MG63 (cell line): ENCODE measurements around the gene EPYC. TPM values are rescaled to one million over a fixed set of nuclear protein-coding genes. Genes with fewer than 3 reads are reported as not detected.

Experiments
- DNase-seq: peaks from one replicate; pipeline ENCODE4 v3.0.0-alpha.2; 2020
- H3K27me3 ChIP-seq: fragments of 250-450 bp; sonication (Bioruptor Pico); 2 replicates; pipeline ENCODE4 v1.5.1; 2020; ENCODE audit warnings: mild to moderate bottlenecking, moderate library complexity
- H3K36me3 ChIP-seq: fragments of 250-450 bp; sonication (Bioruptor Pico); 2 replicates; pipeline ENCODE4 v1.5.1; 2020; ENCODE audit warnings: mild to moderate bottlenecking, moderate library complexity
- H3K4me3 ChIP-seq: fragments of 250-450 bp; sonication (Bioruptor Pico); 2 replicates; pipeline ENCODE4 v1.5.1; 2020; ENCODE audit warnings: mild to moderate bottlenecking, moderate library complexity
- H3K9me3 ChIP-seq: fragments of 250-450 bp; sonication (Bioruptor Pico); 2 replicates; pipeline ENCODE4 v1.5.1; 2020; ENCODE audit warnings: mild to moderate bottlenecking, moderate library complexity
- total RNA-seq: library from RNA; depleted of rRNA; stranded (reverse); fragments of >200 nt; shearing (Covaris generic); gene quantifications from 2 replicates; pipeline ENCODE4 v1.2.3, GENCODE V29; 2014; ENCODE audit warnings: low replicate concordance; rRNA removed

EPYC gene
- total RNA-seq = not detected in 2 replicates

- Histone ChIP-seq H3K4me3 (no peak within 1 kb of the TSS), H3K36me3 (no peaks in the 10 kb centered on the region), H3K27me3 (no peaks in the 10 kb centered on the region), H3K9me3 (no peaks in the 10 kb centered on the region)
- DNase-seq = no peak
Measured at GRCh38 chr12:91004872-91005271, at the start of gene EPYC. Gene EPYC (minus strand): TSS chr12:91004972. CDS start chr12:91002565, 2,407 bp downstream.

- DNase-seq = peak; percentile 45
- no peaks in the 10 kb centered on the region for H3K27me3 ChIP-seq
- H3K4me3 ChIP-seq = no peak overlapping the region
- no peaks in the 10 kb centered on the region for H3K9me3 ChIP-seq
- H3K36me3 ChIP-seq = no peaks in the 10 kb centered on the region
Measured at GRCh38 chr12:91053951-91054715, 49.4 kb upstream of the EPYC start.

GRCh38 chr12:91052026-91052425 is 47.3 kb upstream of the EPYC start:
- Histone ChIP-seq H3K36me3 (no peaks in the 10 kb centered on the region), H3K27me3 (no peaks in the 10 kb centered on the region), H3K9me3 (no peaks in the 10 kb centered on the region), H3K4me3 (no peak overlapping the region)
- no peak for DNase-seq

GRCh38 chr12:91044586-91044985 is 39.8 kb upstream of the EPYC start:
- no peak overlapping the region for H3K4me3 ChIP-seq
- no peaks in the 10 kb centered on the region for H3K36me3 ChIP-seq
- H3K27me3 ChIP-seq = no peaks in the 10 kb centered on the region
- DNase-seq = no peak
- no peaks in the 10 kb centered on the region for H3K9me3 ChIP-seq

- no peaks in the 10 kb centered on the region for H3K36me3 ChIP-seq
- no peak overlapping the region for H3K4me3 ChIP-seq
- H3K27me3 ChIP-seq = no peaks in the 10 kb centered on the region
- no peak for DNase-seq
- no peaks in the 10 kb centered on the region for H3K9me3 ChIP-seq
Measured at GRCh38 chr12:91043408-91043807, 38.6 kb upstream of the EPYC start.

- no peak for DNase-seq
- H3K4me3 ChIP-seq = no peak overlapping the region
- H3K9me3 ChIP-seq = no peaks in the 10 kb centered on the region
- H3K27me3 ChIP-seq = no peaks in the 10 kb centered on the region
- no peaks in the 10 kb centered on the region for H3K36me3 ChIP-seq
Measured at GRCh38 chr12:91040096-91040755, 35.5 kb upstream of the EPYC start.

- no peaks in the 10 kb centered on the region for H3K36me3 ChIP-seq
- H3K27me3 ChIP-seq = no peaks in the 10 kb centered on the region
- DNase-seq = no peak
- H3K9me3 ChIP-seq = no peaks in the 10 kb centered on the region
- no peak overlapping the region for H3K4me3 ChIP-seq
Measured at GRCh38 chr12:91037276-91037675, 32.5 kb upstream of the EPYC start.

GRCh38 chr12:91033251-91033650 is 28.5 kb upstream of the EPYC start:
- no peak for DNase-seq
- H3K4me3 ChIP-seq = no peak overlapping the region
- no peaks in the 10 kb centered on the region for H3K36me3 ChIP-seq
- no peaks in the 10 kb centered on the region for H3K27me3 ChIP-seq
- no peaks in the 10 kb centered on the region for H3K9me3 ChIP-seq

- Histone ChIP-seq H3K36me3 (no peaks in the 10 kb centered on the region), H3K4me3 (no peak overlapping the region), H3K9me3 (no peaks in the 10 kb centered on the region; the same call in 1 of the 2 replicates), H3K27me3 (no peaks in the 10 kb centered on the region)
- DNase-seq = no peak
Measured at GRCh38 chr12:91023326-91024004, 18.7 kb upstream of the EPYC start.

GRCh38 chr12:91021076-91021475 is 16.3 kb upstream of the EPYC start:
- H3K9me3 ChIP-seq = no peaks in the 10 kb centered on the region; the same call in 1 of the 2 replicates
- no peak overlapping the region for H3K4me3 ChIP-seq
- H3K36me3 ChIP-seq = no peaks in the 10 kb centered on the region
- H3K27me3 ChIP-seq = no peaks in the 10 kb centered on the region
- DNase-seq = no peak

GRCh38 chr12:91019455-91019854 is 14.7 kb upstream of the EPYC start:
- no peak for DNase-seq
- Histone ChIP-seq H3K9me3 (no peaks in the 10 kb centered on the region; the same call in 1 of the 2 replicates), H3K4me3 (no peak overlapping the region), H3K36me3 (no peaks in the 10 kb centered on the region), H3K27me3 (no peaks in the 10 kb centered on the region)

GRCh38 chr12:91017511-91018263 is 12.9 kb upstream of the EPYC start:
- no peaks in the 10 kb centered on the region for H3K27me3 ChIP-seq

GRCh38 chr12:91017043-91017442 is 12.3 kb upstream of the EPYC start:
- H3K9me3 ChIP-seq = no peaks in the 10 kb centered on the region; the same call in 1 of the 2 replicates
- H3K27me3 ChIP-seq = no peaks in the 10 kb centered on the region
- no peak for DNase-seq
- no peaks in the 10 kb centered on the region for H3K36me3 ChIP-seq
- no peak overlapping the region for H3K4me3 ChIP-seq

More at GRCh38 chr12:91017511-91018263, 12.9 kb upstream of the EPYC start:
- Histone ChIP-seq H3K4me3 (no peak overlapping the region), H3K9me3 (no peaks in the 10 kb centered on the region; the same call in 1 of the 2 replicates), H3K36me3 (no peaks in the 10 kb centered on the region)
- DNase-seq = no peak

- Histone ChIP-seq H3K27me3 (no peaks in the 10 kb centered on the region), H3K36me3 (no peaks in the 10 kb centered on the region), H3K4me3 (no peak overlapping the region), H3K9me3 (no peaks in the 10 kb centered on the region)
- DNase-seq = peak; percentile 3
Measured at GRCh38 chr12:91009319-91009950, 4.7 kb upstream of the EPYC start.

- DNase-seq = no peak
- Histone ChIP-seq H3K36me3 (no peaks in the 10 kb centered on the region), H3K27me3 (no peaks in the 10 kb centered on the region), H3K4me3 (no peak overlapping the region), H3K9me3 (no peaks in the 10 kb centered on the region)
Measured at GRCh38 chr12:91007531-91008290, 2.9 kb upstream of the EPYC start.

GRCh38 chr12:91003737-91004136 is 1.0 kb downstream of the EPYC start:
- Histone ChIP-seq H3K9me3 (no peaks in the 10 kb centered on the region), H3K4me3 (no peak overlapping the region), H3K27me3 (no peaks in the 10 kb centered on the region), H3K36me3 (no peaks in the 10 kb centered on the region)
- no peak for DNase-seq
